K562 (cell line): ENCODE measurements around the gene C10orf53. TPM values are rescaled to one million over a fixed set of nuclear protein-coding genes. Genes with fewer than 3 reads are reported as not detected.

ENCODE experiments used
- ATAC-seq: fragments of 200-7000 bp; cut with Tn5 transposase; 3 replicates; pipeline ENCODE4 v1.9.1; 2020; ENCODE audit warnings: moderate library complexity
- BruUV-seq: library from RNA; stranded (reverse); fragments of 400-500 nt; replicated peaks from 2 replicates; lab custom pipeline; 2021; lab: Mats Ljungman, UMichigan
- CTCF ChIA-PET: fragments of 300-600 bp; formaldehyde crosslinking; extraction: SDS; loops from one replicate; lab custom pipeline; 2021; ENCODE audit warnings: low intra/inter-chr PET ratio; lab: Yijun Ruan, JAX
- POLR2A ChIA-PET: fragments of 300-600, 350-650 bp; sonication (Branson Sonifier 250); formaldehyde crosslinking; extraction: SDS; loops from one replicate; lab custom pipeline; 2021; ENCODE audit warnings: antibody characterized with exemption, inconsistent platforms; lab: Yijun Ruan, JAX
- DNase-seq, 4 experiments: peaks; one replicate each; pipeline versions ENCODE4 v3.0.0 to v3.0.0-alpha.2; 2011 to 2018; ENCODE audit warnings: low spot score in 3 of 4, mixed read lengths in 3 of 4; ENCODE audit errors: extremely low read depth in 1 of 4
- FAIRE-seq: peaks from 2 replicates; lab custom pipeline; 2011; peaks lifted over from hg19 to GRCh38; lab: Jason Lieb, UNC
- H2AFZ ChIP-seq: 2 replicates; pipeline ENCODE4 v1.6.0; 2011; ENCODE audit warnings: low read depth, low read length, control low read depth, inconsistent platforms
- H3K27ac ChIP-seq: fragments of 200-600 bp; 3 replicates; pipeline ENCODE4 v1.8.0; 2011; ENCODE audit warnings: low read depth, mild to moderate bottlenecking, control low read depth, inconsistent platforms, low read length, moderate library complexity, mixed read lengths; ENCODE audit errors: extremely low read depth
- H3K27me3 ChIP-seq, 2 experiments: fragments of 300-600 bp in 1 of 2; 2 replicates in 1 of 2; 3 replicates in 1 of 2; pipeline versions ENCODE4 v1.6.0 to v1.8.0; 2011; ENCODE audit warnings: inconsistent platforms in 2 of 2, low read length in 2 of 2, mild to moderate bottlenecking in 1 of 2, mixed read lengths in 1 of 2, moderate library complexity in 1 of 2; ENCODE audit not compliant: control insufficient read depth in 2 of 2, insufficient read depth in 2 of 2
- H3K36me3 ChIP-seq: fragments of 300-600 bp; 3 replicates; pipeline ENCODE4 v1.8.0; 2011; ENCODE audit warnings: mild to moderate bottlenecking, low read length, inconsistent platforms; ENCODE audit not compliant: control insufficient read depth, insufficient read depth
- H3K4me1 ChIP-seq, 2 experiments: fragments of 200-600 bp in 1 of 2; replicated peaks in 1 of 2; 2 replicates in 1 of 2; 3 replicates in 1 of 2; pipeline versions ENCODE4 v1.5.1 to v1.8.0; 2011; ENCODE audit warnings: inconsistent platforms in 2 of 2, low read length in 2 of 2, mild to moderate bottlenecking in 1 of 2, mixed read lengths in 1 of 2, moderate library complexity in 1 of 2; ENCODE audit not compliant: control insufficient read depth in 2 of 2, insufficient read depth in 2 of 2
- H3K4me2 ChIP-seq: 2 replicates; pipeline ENCODE4 v1.6.1; 2011; ENCODE audit warnings: low read length, control low read depth, inconsistent platforms, mixed read lengths; ENCODE audit not compliant: insufficient read depth
- H3K4me3 ChIP-seq: fragments of 200-600 bp; sonication (generic), shearing (Covaris generic); 2 replicates; pipeline ENCODE4 v1.5.1; 2016; ENCODE audit warnings: control low read depth, inconsistent platforms
- H3K79me2 ChIP-seq: fragments of 200-600 bp; 3 replicates; pipeline ENCODE4 v1.8.0; 2011; ENCODE audit warnings: low read length, inconsistent platforms; ENCODE audit not compliant: control insufficient read depth, insufficient read depth
- H3K9ac ChIP-seq, 2 experiments: 2 replicates each; pipeline versions ENCODE4 v1.6.0 to v1.6.1; 2011; ENCODE audit warnings: low read depth in 2 of 2, low read length in 2 of 2, control low read depth in 1 of 2, inconsistent platforms in 1 of 2, mild to moderate bottlenecking in 1 of 2, mixed read lengths in 1 of 2; ENCODE audit not compliant: insufficient read depth in 1 of 2
- H3K9me1 ChIP-seq: one replicate; pipeline ENCODE4 v1.6.0; 2011; ENCODE audit warnings: inconsistent platforms, mild to moderate bottlenecking, low read length, moderate library complexity; ENCODE audit not compliant: control insufficient read depth, insufficient read depth
- H3K9me3 ChIP-seq: replicated peaks from 2 replicates; pipeline ENCODE4 v1.5.1; 2011; ENCODE audit warnings: low read depth, low read length, inconsistent platforms; ENCODE audit not compliant: control insufficient read depth, insufficient read depth
- H4K20me1 ChIP-seq: replicated peaks from 2 replicates; pipeline ENCODE4 v1.6.1; 2011; ENCODE audit warnings: low read length, inconsistent platforms, mixed read lengths; ENCODE audit not compliant: control insufficient read depth, insufficient read depth
- AFF1 ChIP-seq, 2 experiments: fragments of 450-650 bp; IDR thresholded peaks; 2 replicates each; pipeline ENCODE4 v1.6.1; 2018; ENCODE audit warnings: mild to moderate bottlenecking in 2 of 2, low read depth in 1 of 2; ENCODE audit not compliant: partially characterized antibody in 2 of 2
- CTBP1 ChIP-seq: fragments of 450-650 bp; IDR thresholded peaks from 2 replicates; pipeline ENCODE4 v1.6.1; 2016; ENCODE audit warnings: borderline replicate concordance
- FOXK2 ChIP-seq, 2 experiments: fragments of 450-650 bp; IDR thresholded peaks in 1 of 2; conservative IDR thresholded peaks in 1 of 2; 2 replicates each; pipeline ENCODE4 v1.6.1; 2016; ENCODE audit warnings: low read depth in 2 of 2, mild to moderate bottlenecking in 1 of 2
- MBD1 ChIP-seq: fragments of 250-450 bp; sonication (Bioruptor Pico); IDR thresholded peaks from 2 replicates; pipeline ENCODE4 v1.8.0; 2022; ENCODE audit warnings: inconsistent platforms
- ZBTB8A ChIP-seq: fragments of 450-650 bp; IDR thresholded peaks from 2 replicates; pipeline ENCODE4 v1.6.1; 2018; ENCODE audit warnings: mild to moderate bottlenecking, moderate library complexity; ENCODE audit not compliant: partially characterized antibody
- ZNF140 ChIP-seq: fragments of 250-450 bp; sonication (Bioruptor Pico); IDR thresholded peaks from 2 replicates; pipeline ENCODE4 v1.8.0; 2021; ENCODE audit warnings: moderate library complexity, mild to moderate bottlenecking, inconsistent platforms
- ZNF224 ChIP-seq: sonication (generic); formaldehyde crosslinking; IDR thresholded peaks from 2 replicates; pipeline ENCODE4 v1.8.0; 2022; ENCODE audit warnings: mild to moderate bottlenecking, missing genetic modification reagents
- ZNF699 ChIP-seq: fragments of 250-450 bp; sonication (Bioruptor Pico); IDR thresholded peaks from 2 replicates; pipeline ENCODE4 v1.8.0; 2021; ENCODE audit warnings: mild to moderate bottlenecking, moderate library complexity; ENCODE audit not compliant: insufficient replicate concordance
- WGBS: fragments of 100-300 bp; shearing (Covaris generic); methylation state at CpG from one replicate; pipeline ENCODE4 v1.1.6; 2016; ENCODE audit warnings: low coverage, mixed read lengths; ENCODE audit not compliant: insufficient coverage; ENCODE audit errors: missing lambda C conversion rate; 5-methylcytosine and 5-hydroxymethylcytosine counted together
- in situ Hi-C: fragments of 300-500 bp; cut with MboI; formaldehyde crosslinking; loops from 4 replicates; pipeline ENCODE4 v1.15.0; 2018; ENCODE audit warnings: inconsistent platforms, mixed read lengths
- intact Hi-C: fragments of 100-400 bp; cut with micrococcal nuclease; formaldehyde crosslinking; loops from 2 replicates; pipeline ENCODE4 v1.14.2; 2022
- polyA plus RNA-seq, 8 experiments: library from polyadenylated mRNA; depleted of rRNA in 4 of 8; stranded (reverse) in 5 of 8; unstranded in 3 of 8; fragments of >200 nt; fragmentation: Nextera tagmentation in 2 of 8; fragmentation: Illumina TruSeq in 1 of 8; extraction: Ambion mirVana in 2 of 8; extraction: Trizol in 1 of 8; gene quantifications; 2 replicates each; pipeline versions ENCODE4 v1.2.1 to v1.2.3, GENCODE V29; 2011 to 2014; ENCODE audit warnings: inconsistent platforms in 1 of 8, missing spikeins in 1 of 8
- total RNA-seq, 7 experiments: library from RNA; depleted of rRNA in 6 of 7; stranded (reverse); fragments of >200 nt in 6 of 7; fragmentation: Illumina TruSeq in 2 of 7; extraction: Trizol in 2 of 7; gene quantifications; 2 replicates each; pipeline versions ENCODE4 v1.2.1 to v1.2.3, GENCODE V29; 2011 to 2021; ENCODE audit warnings: low replicate concordance in 1 of 7

C10orf53 gene
- total and polyA plus RNA-seq, 9 of the 15 experiments (the other 6 are each of a cell fraction or from before 2014, with no cell fraction given): not detected

GRCh38 chr10:49700211-49700610, 20.8 kb downstream of the C10orf53 start:
- H3K79me2 ChIP-seq: no peaks in the 10 kb centered on the region
- no peaks in the 10 kb centered on the region for H3K36me3 ChIP-seq
- in situ Hi-C loops (no loop called here), intact Hi-C loops (no loop called here)
- WGBS: 0% methylated on average over 3 of the region's 3 CpGs
- no peak for FAIRE-seq
- CTCF ChIA-PET: no interaction called here
- no TSS peak for BruUV-seq
- H3K4me2 ChIP-seq: no peak overlapping the region
- peaks cover 14 to 34% of the 10 kb centered on the region in 2 experiments for H3K27me3 ChIP-seq
- H3K9me3 ChIP-seq: no peaks in the 10 kb centered on the region
- no peak overlapping the region for H3K9ac ChIP-seq
- peaks cover 9% of the 10 kb centered on the region; the same call in 1 of the 2 replicates for H4K20me1 ChIP-seq
- no peak overlapping the region for H3K27ac ChIP-seq
- DNase-seq: no peak
- H3K9me1 ChIP-seq: no peaks in the 10 kb centered on the region
- no peak for ATAC-seq
- no peak overlapping the region for H2AFZ ChIP-seq
- H3K4me3 ChIP-seq: no peak overlapping the region
- TF ChIP-seq FOXK2 (conservative IDR thresholded peaks at IDR 0.05 in 1 of 2, IDR thresholded peaks at IDR 0.05 in 1 of 2; ENCODE audit: low read depth in 2 of 2) (no peak), CTBP1 (no peak)
- POLR2A ChIA-PET: no interaction called here
- H3K4me1 ChIP-seq: no peaks in the 10 kb centered on the region

- intact Hi-C loops: no loop called here
- TF ChIP-seq ZNF224 (no peak), ZNF699 (CRISPR knock-in tag) (no peak), ZBTB8A (no peak), MBD1 (CRISPR knock-in tag) (no peak), ZNF140 (CRISPR knock-in tag) (no peak), AFF1 (IDR thresholded peaks at IDR 0.05; ENCODE audit: low read depth in 1 of 2, partially characterized antibody in 2 of 2) (no peak)
- TF ChIP-seq, all 486 proteins: peak for 0
- no peak for ATAC-seq
- in situ Hi-C loops: no loop called here
- FAIRE-seq: no peak
- Histone ChIP-seq H3K79me2 (no peaks in the 10 kb centered on the region), H2AFZ (no peak overlapping the region), H3K36me3 (no peaks in the 10 kb centered on the region), H3K9ac (no peak overlapping the region), H3K27ac (no peak overlapping the region), H3K4me1 (no peaks in the 10 kb centered on the region), H3K9me3 (no peaks in the 10 kb centered on the region), H3K27me3 (peaks cover 10 to 34% of the 10 kb centered on the region in 2 experiments), H4K20me1 (peaks cover 9% of the 10 kb centered on the region; the same call in 1 of the 2 replicates), H3K9me1 (no peaks in the 10 kb centered on the region), H3K4me2 (no peak overlapping the region), H3K4me3 (no peak overlapping the region)
- DNase-seq: no peak
- POLR2A ChIA-PET: interaction anchor here (0.9 kb wide), 1 partner anchor 11 kb away, joined by 3 read pairs; no protein-coding TSS in a partner anchor
- WGBS: 0% methylated on average over 3 of the region's 3 CpGs
- BruUV-seq: no TSS peak
- CTCF ChIA-PET: no interaction called here
Observed at GRCh38 chr10:49700997-49701396, 21.5 kb downstream of the C10orf53 start.
